Effector memory CD8-positive, alpha-beta T cell (primary cell): ENCODE data around the gene PLEKHG2.

Experiments
- ATAC-seq: fragments of 150-1000 bp; cut with Tn5 transposase; replicated peaks from 2 replicates; pipeline ENCODE4 v1.10.0; 2021; ENCODE audit warnings: mild to moderate bottlenecking, moderate library complexity
- DNase-seq, 3 experiments: peaks; one replicate each; pipeline ENCODE4 v3.0.0; 2021
- H3K27ac Mint-ChIP-seq, 2 donors: one replicate each; pipeline ENCODE4 v1.8.0; 2022; ENCODE audit warnings: mild to moderate bottlenecking in 2 of 2, mixed read lengths in 2 of 2, moderate library complexity in 2 of 2
- H3K27me3 Mint-ChIP-seq, 2 donors: one replicate each; pipeline ENCODE4 v1.8.0; 2022; ENCODE audit warnings: mixed read lengths in 2 of 2
- H3K36me3 Mint-ChIP-seq: one replicate; pipeline ENCODE4 v1.8.0; 2022; ENCODE audit warnings: mild to moderate bottlenecking, moderate library complexity, mixed read lengths; ENCODE audit not compliant: insufficient read depth
- H3K4me1 Mint-ChIP-seq, 2 donors: one replicate each; pipeline ENCODE4 v1.8.0; 2022; ENCODE audit warnings: low read depth in 2 of 2, mixed read lengths in 2 of 2
- H3K4me3 Mint-ChIP-seq, 2 donors: one replicate each; pipeline ENCODE4 v1.8.0; 2022; ENCODE audit warnings: mild to moderate bottlenecking in 2 of 2, mixed read lengths in 2 of 2, moderate library complexity in 2 of 2
- H3K9me3 Mint-ChIP-seq, 2 donors: one replicate each; pipeline ENCODE4 v1.8.0; 2022; ENCODE audit warnings: mixed read lengths in 2 of 2

PLEKHG2 gene

DNA sequence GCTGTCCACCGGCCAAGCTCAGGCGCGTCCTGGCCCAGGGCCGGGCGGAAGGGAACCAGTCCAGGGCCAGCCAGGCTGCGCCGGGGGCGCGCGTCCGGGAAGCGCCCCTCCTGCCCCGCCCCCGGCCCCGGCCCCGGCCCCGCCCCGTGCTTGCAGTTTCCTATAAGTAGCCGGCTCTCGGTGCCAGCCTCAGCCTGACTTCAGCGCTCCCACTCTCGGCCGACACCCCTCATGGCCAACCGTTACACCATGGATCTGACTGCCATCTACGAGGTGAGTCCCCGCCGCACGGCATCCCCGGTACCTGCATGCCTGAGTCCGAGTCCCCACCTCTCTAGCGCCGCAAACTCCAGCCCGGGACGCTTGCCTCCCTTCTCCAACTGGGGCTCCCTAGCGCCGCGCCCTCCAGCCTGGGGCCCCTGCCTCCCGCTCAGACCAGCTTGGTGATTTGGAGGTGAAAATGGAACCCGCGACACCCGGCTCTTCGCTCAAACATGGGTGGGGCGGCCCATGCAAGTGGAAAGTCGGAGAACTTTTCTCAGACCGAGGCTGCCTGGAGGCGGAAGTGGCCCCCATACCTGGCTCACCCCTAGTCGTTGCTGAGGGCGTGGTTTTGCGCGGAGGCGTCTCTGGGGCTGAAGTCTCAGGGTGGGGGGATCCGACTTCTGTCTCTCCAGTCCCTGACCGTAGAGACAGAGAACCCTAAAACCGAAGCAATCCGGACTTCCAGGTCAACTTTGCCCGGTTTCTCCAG lies 5.6 kb upstream of the PLEKHG2 start, which contains the start of gene ZFP36:
Gene ZFP36, plus strand, starts transcription at position 192 of the 754 bp plus-strand sequence. Its CDS starts 58 bp downstream, at position 250.
- DNase-seq (peak; percentile 85 to 88 (median 85)), ATAC-seq (peak; percentile 11)
- Mint-ChIP-seq H3K27me3 (peaks cover 0 to 13% of the 10 kb centered on the region in 2 donors), H3K27ac (peak within 1 kb of the TSS; percentile 100), H3K36me3 (peaks cover 99% of the 10 kb centered on the region), H3K4me3 (peak within 1 kb of the TSS; percentile 87 to 99), H3K9me3 (no peaks in the 10 kb centered on the region), H3K4me1 (peaks cover 54 to 56% of the 10 kb centered on the region in 2 donors)

DNA sequence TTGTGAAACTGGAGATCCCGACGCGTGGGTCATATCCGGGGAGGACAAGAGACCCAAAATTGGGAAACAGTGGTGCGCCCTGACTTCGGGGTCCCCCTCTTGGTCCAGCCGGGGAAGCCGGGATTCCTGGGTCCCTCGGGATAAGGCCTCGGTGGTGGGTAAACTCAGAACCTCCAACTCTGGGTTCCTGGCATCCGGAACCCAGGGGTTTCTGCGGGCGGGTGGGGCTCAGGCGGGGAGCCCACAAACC lies 5.1 kb upstream of the PLEKHG2 start:
- ATAC-seq: no peak
- Mint-ChIP-seq H3K36me3 (peaks cover 99% of the 10 kb centered on the region), H3K27ac (peak overlapping the region; percentile 100), H3K9me3 (peaks cover 0 to 1% of the 10 kb centered on the region in 2 donors), H3K4me1 (peaks cover 55% of the 10 kb centered on the region in 2 donors), H3K4me3 (peak overlapping the region; percentile 87 to 99), H3K27me3 (peaks cover 0 to 18% of the 10 kb centered on the region in 2 donors)
- no peak for DNase-seq

DNA sequence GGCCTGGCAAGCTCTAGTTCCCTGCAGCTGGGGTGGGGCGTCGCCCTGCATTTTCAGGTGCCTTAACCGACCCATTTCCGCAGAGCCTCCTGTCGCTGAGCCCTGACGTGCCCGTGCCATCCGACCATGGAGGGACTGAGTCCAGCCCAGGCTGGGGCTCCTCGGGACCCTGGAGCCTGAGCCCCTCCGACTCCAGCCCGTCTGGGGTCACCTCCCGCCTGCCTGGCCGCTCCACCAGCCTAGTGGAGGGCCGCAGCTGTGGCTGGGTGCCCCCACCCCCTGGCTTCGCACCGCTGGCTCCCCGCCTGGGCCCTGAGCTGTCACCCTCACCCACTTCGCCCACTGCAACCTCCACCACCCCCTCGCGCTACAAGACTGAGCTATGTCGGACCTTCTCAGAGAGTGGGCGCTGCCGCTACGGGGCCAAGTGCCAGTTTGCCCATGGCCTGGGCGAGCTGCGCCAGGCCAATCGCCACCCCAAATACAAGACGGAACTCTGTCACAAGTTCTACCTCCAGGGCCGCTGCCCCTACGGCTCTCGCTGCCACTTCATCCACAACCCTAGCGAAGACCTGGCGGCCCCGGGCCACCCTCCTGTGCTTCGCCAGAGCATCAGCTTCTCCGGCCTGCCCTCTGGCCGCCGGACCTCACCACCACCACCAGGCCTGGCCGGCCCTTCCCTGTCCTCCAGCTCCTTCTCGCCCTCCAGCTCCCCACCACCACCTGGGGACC lies 4.6 kb upstream of the PLEKHG2 start:
- peaks cover 0 to 18% of the 10 kb centered on the region in 2 donors for H3K27me3 Mint-ChIP-seq
- H3K4me1 Mint-ChIP-seq: peaks cover 53% of the 10 kb centered on the region in 2 donors
- peak; percentile 62 to 69 (median 62) for DNase-seq
- H3K27ac Mint-ChIP-seq: peak overlapping the region; percentile 100
- H3K36me3 Mint-ChIP-seq: peaks cover 99% of the 10 kb centered on the region
- peaks cover 0 to 1% of the 10 kb centered on the region in 2 donors for H3K9me3 Mint-ChIP-seq
- no peak for ATAC-seq
- H3K4me3 Mint-ChIP-seq: peak overlapping the region; percentile 87 to 99

DNA sequence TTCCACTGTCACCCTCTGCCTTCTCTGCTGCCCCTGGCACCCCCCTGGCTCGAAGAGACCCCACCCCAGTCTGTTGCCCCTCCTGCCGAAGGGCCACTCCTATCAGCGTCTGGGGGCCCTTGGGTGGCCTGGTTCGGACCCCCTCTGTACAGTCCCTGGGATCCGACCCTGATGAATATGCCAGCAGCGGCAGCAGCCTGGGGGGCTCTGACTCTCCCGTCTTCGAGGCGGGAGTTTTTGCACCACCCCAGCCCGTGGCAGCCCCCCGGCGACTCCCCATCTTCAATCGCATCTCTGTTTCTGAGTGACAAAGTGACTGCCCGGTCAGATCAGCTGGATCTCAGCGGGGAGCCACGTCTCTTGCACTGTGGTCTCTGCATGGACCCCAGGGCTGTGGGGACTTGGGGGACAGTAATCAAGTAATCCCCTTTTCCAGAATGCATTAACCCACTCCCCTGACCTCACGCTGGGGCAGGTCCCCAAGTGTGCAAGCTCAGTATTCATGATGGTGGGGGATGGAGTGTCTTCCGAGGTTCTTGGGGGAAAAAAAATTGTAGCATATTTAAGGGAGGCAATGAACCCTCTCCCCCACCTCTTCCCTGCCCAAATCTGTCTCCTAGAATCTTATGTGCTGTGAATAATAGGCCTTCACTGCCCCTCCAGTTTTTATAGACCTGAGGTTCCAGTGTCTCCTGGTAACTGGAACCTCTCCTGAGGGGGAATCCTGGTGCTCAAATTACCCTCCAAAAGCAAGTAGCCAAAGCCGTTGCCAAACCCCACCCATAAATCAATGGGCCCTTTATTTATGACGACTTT lies 3.9 kb upstream of the PLEKHG2 start:
- Mint-ChIP-seq H3K4me3 (peak overlapping the region; percentile 87 to 99), H3K9me3 (peaks cover 0 to 1% of the 10 kb centered on the region in 2 donors), H3K27ac (peak overlapping the region; percentile 100), H3K27me3 (peaks cover 0 to 18% of the 10 kb centered on the region in 2 donors), H3K36me3 (peaks cover 96% of the 10 kb centered on the region), H3K4me1 (peaks cover 49 to 55% of the 10 kb centered on the region in 2 donors)
- DNase-seq: peak; percentile 48 to 60 (median 52)
- no peak for ATAC-seq

- Mint-ChIP-seq H3K4me3 (peak overlapping the region; percentile 87 to 99), H3K9me3 (peaks cover 0 to 1% of the 10 kb centered on the region in 2 donors), H3K27me3 (peaks cover 0 to 18% of the 10 kb centered on the region in 2 donors), H3K4me1 (peaks cover 53 to 59% of the 10 kb centered on the region in 2 donors), H3K36me3 (peaks cover 94% of the 10 kb centered on the region), H3K27ac (peak overlapping the region; percentile 100)
- ATAC-seq (peak; percentile 8), DNase-seq (peak; percentile 78 to 84 (median 82))
These were observed 3.1 kb upstream of the PLEKHG2 start for GRCh38 chr19:39409208-39410016.

DNA sequence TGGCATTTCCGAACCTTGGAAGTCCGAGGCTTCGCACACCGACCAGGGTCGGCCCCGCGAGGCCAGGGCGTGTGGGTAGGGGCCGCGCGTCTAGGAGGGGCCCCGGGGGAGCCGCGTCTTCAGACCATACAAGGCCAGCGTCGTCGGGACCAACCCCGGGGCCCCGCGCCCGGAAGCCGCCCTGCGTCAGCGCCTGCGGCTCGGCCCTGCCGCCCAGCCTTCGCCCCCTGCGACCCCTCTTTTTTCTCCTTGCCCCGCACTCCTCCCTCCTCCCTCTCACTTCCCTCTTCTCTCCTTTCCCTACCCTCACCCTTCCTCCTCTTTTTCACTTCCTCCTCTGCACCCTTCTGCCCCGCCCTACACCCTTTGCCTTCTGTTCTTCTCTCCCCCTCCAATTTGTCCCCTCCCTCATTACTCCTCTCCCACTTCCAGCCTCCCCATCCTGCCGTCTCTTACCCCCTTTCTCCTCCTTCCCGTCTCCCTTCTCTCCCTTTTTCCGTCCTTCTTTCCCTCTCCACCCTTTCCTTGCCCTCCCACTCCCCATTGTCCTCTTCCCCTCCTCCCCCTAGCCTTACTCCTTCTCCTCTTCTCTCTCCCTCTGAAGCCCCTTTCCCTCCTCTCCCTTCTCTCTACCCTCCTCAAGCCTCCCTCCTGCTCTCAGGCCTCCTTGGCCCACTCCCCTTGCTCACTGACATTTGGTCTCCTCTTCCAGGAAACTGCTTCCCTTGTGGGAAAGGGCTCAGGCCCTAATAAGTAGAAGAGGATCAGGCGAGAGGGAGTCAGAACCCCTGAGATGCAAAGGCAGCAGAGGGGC lies 2.2 kb upstream of the PLEKHG2 start:
- H3K27ac Mint-ChIP-seq: peak overlapping the region; percentile 100

GRCh38 chr19:39410831-39411080 lies 1.7 kb upstream of the PLEKHG2 start:
- Mint-ChIP-seq H3K4me3 (peak overlapping the region; percentile 87 to 99), H3K27me3 (peaks cover 0 to 18% of the 10 kb centered on the region in 2 donors), H3K4me1 (peaks cover 52 to 62% of the 10 kb centered on the region in 2 donors), H3K36me3 (peaks cover 91% of the 10 kb centered on the region), H3K9me3 (peaks cover 0 to 1% of the 10 kb centered on the region in 2 donors), H3K27ac (peak overlapping the region; percentile 100)
- no peak for DNase-seq
- no peak for ATAC-seq

More for the DNA sequence above, 2.2 kb upstream of the PLEKHG2 start:
- ATAC-seq (peak; percentile 27), DNase-seq (peak; percentile 71 to 77 (median 74))
- peak overlapping the region; percentile 87 to 99 for H3K4me3 Mint-ChIP-seq
- H3K9me3 Mint-ChIP-seq: peaks cover 0 to 1% of the 10 kb centered on the region in 2 donors
- peaks cover 0 to 18% of the 10 kb centered on the region in 2 donors for H3K27me3 Mint-ChIP-seq
- peaks cover 54 to 62% of the 10 kb centered on the region in 2 donors for H3K4me1 Mint-ChIP-seq
- peaks cover 90% of the 10 kb centered on the region for H3K36me3 Mint-ChIP-seq

DNA sequence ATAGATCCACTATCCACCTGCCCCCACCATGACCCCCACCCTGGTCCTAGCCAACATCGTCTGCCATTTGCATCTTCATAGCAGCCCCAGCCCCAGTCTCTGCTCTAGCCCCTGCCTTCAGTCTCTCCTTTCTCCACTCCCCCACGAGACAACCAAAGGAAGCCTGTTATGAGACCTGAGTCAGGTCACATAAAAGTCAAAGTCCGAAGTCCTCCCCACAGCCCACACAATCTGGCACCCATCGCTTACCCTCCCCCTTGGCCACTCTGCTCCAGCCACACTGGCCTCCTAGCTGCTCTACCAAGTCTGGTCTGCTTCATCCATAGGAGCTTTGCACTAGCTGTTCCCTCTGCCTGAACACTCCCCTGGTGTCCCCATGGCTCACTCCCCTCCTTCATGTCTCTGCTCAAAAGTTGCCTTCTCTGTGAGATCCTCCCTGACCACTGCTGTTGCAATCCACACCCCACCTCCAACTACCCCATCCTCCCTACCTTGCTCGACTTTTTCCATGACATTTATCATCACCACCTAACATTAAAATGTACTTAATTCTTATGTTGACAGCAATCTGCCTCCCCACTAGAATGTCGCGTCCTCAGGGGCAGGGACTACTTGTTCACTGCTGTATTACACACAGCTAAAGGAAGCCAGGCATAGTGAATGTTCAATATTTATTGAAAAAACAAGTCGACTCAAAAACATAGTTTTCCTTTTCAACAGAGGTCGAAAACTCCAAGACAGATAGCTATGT lies 1.2 kb upstream of the PLEKHG2 start:
- H3K27ac Mint-ChIP-seq: peak overlapping the region; percentile 100
- peaks cover 0 to 1% of the 10 kb centered on the region in 2 donors for H3K9me3 Mint-ChIP-seq
- peak overlapping the region; percentile 87 to 99 for H3K4me3 Mint-ChIP-seq
- H3K36me3 Mint-ChIP-seq: peaks cover 91% of the 10 kb centered on the region
- ATAC-seq: no peak
- peaks cover 49 to 60% of the 10 kb centered on the region in 2 donors for H3K4me1 Mint-ChIP-seq
- peak in 2 of 3 experiments; percentile 32 to 46 for DNase-seq
- peaks cover 0 to 18% of the 10 kb centered on the region in 2 donors for H3K27me3 Mint-ChIP-seq

DNA sequence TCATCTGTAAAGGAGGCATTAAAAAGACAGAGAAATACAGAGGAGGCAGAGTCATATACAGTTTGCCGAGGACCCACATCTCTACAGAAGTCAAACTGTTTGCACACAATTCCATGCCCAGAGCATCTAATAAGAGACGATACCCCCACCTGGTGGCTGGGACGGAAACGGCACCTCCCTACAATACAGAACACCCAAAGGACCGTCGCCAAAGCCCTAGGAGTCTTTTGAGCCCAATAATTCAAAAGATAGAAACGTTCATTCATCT lies 703 bp upstream of the PLEKHG2 start:
- Mint-ChIP-seq H3K4me3 (peak overlapping the region; percentile 87 to 99), H3K36me3 (peaks cover 86% of the 10 kb centered on the region), H3K9me3 (peaks cover 0 to 1% of the 10 kb centered on the region in 2 donors), H3K27me3 (peaks cover 0 to 18% of the 10 kb centered on the region in 2 donors), H3K27ac (peak overlapping the region; percentile 100), H3K4me1 (peaks cover 47 to 58% of the 10 kb centered on the region in 2 donors)
- DNase-seq (peak; percentile 89 to 95 (median 94)), ATAC-seq (peak; percentile 41)

DNA sequence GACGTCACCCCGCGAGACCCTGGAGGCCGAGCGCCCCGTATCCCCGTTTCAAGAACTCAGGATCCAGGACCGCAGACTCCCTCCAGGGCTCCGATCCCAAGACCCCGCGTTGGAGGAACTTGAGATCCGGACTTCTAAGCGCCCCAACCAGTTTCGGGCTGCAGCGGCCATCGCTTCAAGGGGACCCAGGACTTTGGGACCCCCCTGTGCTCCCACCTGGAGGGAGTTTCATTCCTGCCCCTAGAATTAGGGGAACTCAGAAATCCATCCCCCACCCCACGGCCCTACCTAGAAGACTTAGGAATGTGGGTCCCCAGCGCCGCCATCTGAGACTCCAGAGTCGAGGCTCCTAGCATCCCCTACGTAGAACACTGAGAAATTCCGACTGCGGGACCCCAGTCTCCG lies 400 bp downstream of the PLEKHG2 start:
- H3K27me3 Mint-ChIP-seq: peaks cover 0 to 18% of the 10 kb centered on the region in 2 donors
- DNase-seq: no peak
- H3K36me3 Mint-ChIP-seq: peaks cover 76% of the 10 kb centered on the region
- no peak for ATAC-seq
- H3K9me3 Mint-ChIP-seq: peaks cover 0 to 1% of the 10 kb centered on the region in 2 donors
- peak overlapping the region; percentile 100 for H3K27ac Mint-ChIP-seq
- H3K4me3 Mint-ChIP-seq: peak overlapping the region; percentile 87 to 99
- peaks cover 46 to 53% of the 10 kb centered on the region in 2 donors for H3K4me1 Mint-ChIP-seq

DNA sequence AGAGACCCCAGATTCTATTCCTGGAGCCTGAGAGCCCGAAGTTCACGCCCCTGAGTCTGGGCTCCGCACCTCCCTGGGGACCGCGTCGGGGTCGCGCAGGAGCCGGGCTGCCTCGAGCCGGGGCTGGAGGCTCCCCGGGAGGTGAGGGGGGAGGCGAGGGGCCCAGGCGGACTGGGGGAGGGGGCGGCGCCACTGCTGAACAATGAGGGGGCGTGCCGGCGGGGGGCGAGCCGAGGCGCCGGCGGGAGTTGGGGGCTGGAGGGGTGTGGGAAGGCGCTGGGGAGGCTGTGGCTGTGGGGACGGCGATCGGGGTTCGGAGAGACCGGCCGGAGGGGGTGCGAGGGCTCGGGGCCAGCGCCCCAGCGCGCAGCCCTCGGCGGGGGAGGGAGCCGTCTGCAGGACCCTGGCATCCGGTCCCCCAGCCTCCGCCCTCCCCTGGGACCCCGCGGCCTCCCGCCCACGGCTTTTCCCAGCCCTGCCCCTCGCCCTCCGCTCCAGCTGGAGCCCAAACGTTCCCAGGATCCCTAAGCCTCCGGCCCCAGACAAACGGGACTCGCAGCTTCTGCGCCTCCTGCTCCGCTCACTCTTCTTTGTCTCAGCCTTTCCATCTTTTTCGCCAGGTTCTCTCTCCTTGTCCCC lies 922 bp downstream of the PLEKHG2 start:
- DNase-seq: no peak
- Mint-ChIP-seq H3K27ac (peak overlapping the region; percentile 80 to 100), H3K4me3 (peak overlapping the region; percentile 87 to 99), H3K36me3 (peaks cover 76% of the 10 kb centered on the region), H3K4me1 (peaks cover 40 to 49% of the 10 kb centered on the region in 2 donors), H3K9me3 (peaks cover 0 to 1% of the 10 kb centered on the region in 2 donors), H3K27me3 (peaks cover 0 to 13% of the 10 kb centered on the region in 2 donors)
- no peak for ATAC-seq
